ENCODE results near the gene MCTP2.

MCTP2 gene

DNA sequence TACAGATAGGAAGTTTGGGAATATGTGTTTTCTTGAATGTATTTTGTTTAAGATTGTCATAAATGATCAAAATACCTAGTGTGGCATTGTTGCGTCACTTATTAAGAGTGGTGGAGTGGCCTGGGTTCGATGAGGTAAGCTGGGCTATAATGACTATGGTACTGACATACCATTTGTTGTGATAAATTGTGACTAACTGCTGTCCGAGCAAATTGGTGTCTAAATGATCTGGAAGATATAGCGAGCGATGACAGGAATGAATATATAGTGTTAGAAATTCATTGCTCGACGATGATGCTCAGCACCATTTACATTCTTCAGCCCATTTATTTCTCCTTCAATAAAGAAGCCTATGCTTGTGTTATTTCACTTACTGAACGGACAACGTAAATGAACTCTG, 123.3 kb downstream of the MCTP2 start:
- DNase-seq, result no peak

DNA sequence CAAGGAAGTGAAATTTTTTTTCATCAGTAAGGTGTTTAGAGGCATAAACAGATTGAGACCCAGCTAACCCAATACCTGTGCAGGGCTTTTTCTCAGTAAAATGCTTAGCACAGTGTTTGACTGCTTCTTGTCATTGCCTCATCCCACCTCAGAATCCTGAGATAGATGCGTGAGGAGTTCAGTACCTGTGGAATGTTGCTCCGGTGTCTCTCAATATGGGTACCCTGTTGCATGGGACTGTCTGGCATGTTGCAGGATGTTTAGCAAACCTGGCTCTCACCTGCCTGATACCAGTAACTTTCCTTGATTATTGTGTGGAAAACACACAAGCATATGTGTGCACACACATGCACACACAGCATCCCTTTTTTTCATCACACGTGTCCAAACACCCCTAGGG, 128.4 kb downstream of the MCTP2 start:
- no peak for DNase-seq

DNA sequence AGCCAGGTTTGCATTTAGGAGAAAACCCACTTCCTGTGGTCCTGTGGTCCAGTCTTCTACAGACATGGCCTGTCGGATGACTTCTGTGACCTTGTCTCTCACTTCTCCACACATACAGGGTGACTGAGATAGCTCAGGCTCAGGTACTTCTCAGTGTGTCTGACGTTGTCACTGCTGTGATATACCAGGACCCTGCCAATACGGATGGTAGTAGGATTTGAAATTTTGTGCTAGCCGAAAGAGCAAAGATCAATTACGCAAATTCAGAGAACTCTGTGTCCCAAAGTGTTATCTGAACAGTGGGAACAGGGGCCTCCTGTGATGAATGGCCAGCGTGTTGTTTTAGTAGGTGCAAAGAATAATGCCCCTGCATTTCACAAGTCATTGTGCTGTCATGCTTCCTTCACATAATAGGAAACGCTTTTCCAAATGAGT, 128.9 kb downstream of the MCTP2 start:
- no peak for DNase-seq

DNA sequence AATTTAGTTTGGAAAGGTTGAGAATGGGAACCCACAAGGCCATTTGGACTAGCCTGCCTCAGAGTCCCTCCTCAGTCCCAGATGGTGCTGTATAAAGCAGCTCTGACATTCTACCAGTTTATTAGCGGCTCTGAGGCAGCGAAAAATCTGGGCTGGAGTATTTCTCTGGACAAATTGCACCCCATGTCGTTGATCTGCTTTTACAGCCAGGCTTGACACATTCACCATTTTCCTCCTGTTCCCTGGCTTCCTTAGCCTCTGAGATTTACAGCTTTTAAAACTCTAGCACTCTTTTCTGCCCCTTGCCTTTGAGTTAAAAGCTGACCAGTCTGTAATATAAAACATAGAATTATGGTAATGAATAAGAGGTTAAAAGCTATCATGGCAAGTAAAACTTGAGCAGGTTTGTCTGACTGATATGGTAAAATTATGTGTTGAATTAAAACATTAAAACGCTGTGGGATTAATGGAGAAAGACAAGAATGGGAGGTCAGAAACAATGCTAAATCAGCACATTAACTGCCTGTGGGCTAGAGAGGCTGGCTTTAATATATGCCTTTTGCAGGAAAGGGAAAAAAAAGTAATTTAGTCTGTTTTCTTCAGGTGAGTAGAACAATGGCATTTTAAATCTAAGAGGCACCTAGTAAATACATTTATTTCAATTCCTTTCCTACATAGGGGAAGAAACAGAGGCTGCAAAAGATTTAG, 131.2 kb downstream of the MCTP2 start:
- no peak for DNase-seq

DNA sequence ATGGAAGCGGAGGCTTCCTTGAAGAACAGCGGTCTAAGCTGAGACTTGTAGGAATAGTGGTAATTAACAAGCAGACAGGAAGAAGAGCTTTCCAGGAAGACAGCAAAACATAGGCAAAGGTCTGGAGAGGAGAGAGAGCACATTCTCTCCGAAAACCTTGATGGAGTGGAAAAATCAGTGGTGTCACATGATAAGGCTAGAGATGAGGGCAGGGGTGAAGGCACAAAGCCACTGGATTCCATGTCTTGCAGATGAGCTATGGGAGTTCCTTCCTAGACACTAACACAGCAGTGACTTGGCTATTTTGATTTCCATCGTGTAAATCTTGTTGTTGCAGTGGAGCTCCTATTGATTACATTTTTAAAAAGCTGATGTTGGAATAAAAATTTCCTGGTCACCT, 132.0 kb downstream of the MCTP2 start:
- DNase-seq, result no peak

DNA sequence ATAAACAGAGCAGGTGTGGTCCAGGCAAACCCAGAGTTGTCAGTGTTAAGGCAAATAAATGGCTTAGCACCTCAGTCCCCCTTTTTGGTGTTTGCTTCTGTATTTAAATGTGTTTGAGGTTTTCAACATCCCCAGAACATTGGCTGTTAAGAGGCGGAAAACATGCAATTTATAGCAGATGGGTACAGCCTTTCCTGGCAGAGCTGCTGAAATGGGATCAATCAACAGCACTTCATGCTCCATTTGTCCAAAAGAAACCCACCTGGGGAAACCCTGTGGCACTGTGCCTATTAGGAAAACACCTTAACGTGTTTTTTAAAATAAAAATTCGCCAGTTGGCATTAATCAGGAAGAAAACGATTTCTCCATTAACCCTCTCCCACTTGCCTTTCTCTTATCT, 135.4 kb downstream of the MCTP2 start:
- peak in 1 of 2 experiments; percentile 36 for DNase-seq

DNA sequence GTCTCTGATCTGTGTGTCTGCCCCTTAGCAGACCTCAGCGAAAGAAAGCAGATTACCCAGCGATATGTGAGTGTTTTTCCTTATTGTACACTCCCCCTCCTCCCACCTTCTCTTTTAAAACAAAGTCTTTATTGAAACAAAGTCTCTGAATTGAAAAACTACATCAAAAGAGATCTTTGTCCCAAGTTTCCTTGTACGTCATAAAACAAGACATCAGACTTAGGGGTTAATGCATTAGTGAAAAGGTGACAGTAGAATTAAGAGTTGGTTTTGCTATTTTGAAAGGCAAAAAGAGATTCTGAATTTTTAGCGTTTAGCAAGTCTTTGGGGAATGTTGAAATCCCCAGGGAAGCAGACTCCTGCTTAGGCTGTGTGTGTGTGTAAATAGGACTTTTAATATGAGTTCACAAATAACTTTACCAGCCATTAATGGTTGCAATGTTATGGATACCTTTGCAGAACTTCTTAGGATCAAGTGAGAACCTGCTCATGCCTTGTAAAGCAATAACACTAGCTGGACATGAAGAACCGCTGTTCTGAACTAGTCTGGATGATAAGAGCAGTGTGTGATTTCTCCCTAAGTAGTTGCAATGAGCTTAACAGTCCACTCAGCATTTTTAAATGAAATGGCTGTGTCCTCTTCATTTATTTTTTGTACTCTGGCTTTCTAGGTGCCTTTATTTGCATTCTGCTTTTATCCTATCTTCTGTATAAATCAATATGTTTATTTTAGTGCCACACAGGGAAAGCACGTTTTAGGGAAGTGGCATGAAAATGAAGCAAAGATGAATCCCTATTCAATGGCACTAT, 136.6 kb downstream of the MCTP2 start:
- DNase-seq, result no peak

DNA sequence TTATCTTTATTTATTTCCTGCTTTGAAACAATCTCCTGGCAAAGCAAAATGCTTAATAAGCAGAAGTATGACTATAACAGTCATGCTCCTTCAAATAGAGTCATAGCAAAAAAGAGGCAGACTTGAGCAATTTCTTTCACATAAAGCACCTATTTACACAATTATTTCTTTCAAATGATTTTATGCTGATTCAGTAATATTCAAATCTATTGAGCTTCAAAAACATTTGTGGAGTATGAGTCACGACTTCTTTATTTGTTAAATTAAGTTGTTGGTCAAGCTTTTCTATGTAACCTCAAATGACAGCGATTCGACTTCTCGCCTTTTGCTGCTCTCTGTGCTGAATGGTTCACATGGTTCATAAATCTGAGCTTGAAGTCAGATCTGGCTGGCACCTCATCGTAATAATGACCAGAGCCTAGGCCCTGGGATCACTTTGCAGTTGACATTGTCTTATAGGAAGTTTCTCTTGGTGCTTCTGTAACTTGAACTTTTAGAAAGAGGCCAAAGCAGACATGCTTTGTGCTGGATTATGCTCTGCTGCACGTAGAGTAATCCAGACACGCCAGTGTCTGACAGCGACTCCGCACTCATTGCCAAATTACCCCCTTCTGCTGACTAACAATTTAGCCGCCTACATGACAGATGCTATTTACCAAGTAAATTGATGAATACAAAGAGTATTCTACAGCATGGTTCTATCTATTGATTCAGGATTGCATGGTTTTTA, 139.0 kb downstream of the MCTP2 start:
- peak in 1 of 2 experiments; percentile 64 for DNase-seq

DNA sequence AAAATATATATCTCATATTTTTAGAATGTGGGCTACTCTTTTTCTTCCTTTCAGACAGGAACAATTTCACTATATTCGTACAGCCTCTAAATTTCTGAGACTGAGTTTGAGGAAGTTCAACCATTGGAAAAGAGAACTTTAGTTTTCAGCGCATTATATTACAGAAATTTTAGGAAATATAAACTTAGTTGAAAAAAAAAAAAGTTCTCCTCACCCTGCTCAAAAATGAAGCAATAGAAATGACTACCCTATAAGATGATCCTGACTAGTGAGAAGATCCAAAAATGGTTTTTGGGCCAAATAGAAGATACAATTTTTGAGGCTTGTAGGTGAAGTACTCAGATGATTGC, 139.6 kb downstream of the MCTP2 start:
- DNase-seq, result no peak

DNA sequence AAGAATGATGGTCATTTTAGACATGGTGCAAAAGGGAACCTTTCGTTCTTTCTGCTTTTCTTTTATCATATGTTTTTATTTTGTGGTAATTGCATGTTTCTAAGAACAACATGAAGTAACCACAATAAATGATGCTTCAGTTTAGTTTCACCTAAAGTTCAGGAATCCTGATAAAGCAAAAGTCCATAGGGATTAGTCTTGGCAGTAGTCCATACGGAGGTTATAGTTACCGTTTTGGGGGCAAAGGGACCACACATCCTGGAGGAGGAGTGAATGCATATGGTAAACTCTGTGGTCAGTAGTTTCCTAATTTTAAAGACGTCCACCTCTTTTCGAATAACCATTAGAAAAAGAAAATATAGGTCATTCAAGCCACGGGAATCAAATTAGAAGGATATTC, 141.5 kb downstream of the MCTP2 start:
- DNase-seq, result no peak

DNA sequence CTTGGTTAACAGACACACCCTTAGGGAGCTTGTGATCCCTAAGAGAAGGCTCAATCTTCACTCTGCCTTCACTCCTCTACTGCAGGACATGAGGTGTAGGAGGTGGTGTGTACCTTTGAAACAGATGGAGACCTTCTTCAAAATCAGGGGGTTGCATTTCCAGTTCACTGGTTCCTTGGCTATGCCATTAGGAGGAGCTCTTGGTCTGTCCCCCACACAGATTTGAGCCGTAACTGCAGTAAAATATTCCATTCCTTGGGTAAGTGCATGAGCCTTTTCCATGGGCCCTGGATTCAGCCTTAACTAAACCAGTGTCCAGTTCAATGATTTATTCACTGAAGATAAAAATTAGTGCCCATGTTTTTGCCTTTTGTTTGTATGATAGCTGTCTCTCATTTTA, 144.6 kb downstream of the MCTP2 start:
- DNase-seq, result no peak

DNA sequence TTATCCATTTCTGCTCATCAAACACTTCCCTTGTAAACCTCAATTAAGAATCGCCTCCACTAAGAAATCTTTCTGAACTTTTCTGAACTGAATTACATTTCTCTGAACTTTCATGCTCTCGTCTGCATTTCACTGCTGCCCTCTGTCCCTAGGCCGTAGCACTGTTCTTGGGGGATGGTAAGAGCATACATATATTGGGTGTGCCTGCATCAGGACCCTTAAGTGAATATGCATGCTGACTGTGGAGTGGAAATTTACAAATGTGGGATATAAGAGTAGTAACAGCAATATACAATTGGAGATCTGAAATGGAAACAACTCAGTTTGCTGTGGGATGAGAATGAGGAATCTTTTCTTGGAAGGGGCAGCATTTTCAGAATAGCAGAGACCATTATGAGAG, 148.6 kb downstream of the MCTP2 start:
- no peak for DNase-seq

DNA sequence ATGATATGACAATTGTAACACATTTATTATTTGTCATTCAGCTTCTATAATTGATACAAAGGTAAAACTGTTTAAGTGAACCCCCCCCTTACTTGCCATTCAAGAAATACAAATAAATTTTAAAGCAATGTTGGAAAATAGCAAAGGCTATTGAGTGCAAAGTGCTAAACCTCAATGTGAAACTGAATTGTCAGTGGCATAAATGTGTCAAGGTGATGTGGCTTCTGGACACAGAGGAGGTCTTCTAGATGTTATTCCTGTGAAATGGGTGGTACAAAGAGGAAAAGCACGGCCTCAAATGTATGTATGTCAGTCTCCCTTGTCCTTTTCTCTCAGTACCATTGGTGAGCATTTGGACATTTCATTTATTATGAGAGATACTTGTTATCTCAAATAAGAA, 149.4 kb downstream of the MCTP2 start:
- no peak for DNase-seq

DNA sequence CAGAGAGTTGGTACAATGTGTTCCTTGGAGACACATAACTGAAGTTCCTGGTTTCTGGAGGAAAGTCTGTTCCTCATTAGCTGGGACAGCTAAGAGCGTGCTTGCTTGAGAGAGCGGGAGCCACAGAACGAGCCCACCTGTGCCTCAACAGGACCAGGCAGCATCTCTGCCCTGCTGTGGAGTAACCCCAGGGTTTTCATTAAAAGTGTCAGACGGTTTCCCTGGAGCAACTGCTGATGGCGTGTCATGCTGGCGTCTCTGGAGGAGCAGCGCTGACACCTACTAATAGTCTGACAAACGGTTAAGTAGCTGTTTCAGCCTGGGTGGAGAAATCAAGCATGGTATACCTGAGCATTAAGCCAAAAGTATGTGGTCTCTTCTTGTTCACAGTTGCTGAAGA, 150.0 kb downstream of the MCTP2 start:
- DNase-seq, result no peak

DNA sequence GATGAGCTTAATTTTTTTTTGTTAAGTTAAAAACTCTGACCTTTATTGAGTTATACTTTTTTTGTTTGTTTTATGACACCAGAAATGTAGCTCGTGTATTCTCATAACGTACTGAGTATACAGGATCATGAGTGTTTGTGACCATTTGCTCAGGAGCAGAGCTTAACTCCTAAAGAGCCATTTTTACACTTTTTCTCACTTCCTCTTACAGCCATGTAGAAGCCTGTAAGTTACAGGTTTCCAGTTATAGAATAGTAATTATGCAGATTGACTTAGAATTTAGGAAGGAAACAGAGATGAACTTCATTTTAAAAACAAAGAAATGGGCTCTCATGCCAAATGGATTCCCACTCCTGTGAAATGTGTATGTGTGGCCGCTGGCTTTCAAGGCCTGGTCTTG, 151.7 kb downstream of the MCTP2 start:
- no peak for DNase-seq

DNA sequence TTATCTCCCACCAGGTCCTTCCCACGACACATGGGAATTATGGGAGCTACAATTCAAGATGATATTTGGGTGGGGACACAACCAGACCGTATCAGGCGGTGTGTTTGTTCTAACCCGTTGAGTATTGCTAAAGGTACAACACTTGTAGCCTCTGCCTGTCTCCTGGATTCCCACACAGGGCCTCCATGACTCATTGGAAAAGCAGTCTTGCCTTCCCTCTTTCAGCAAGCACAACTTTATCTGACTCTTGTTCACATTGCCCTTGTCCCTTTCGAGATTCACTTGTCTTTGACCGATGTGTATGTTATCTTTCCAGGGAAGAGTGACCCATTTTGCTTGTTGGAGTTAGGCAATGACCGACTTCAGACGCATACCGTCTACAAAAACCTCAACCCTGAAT, 152.3 kb downstream of the MCTP2 start:
- no peak for DNase-seq

DNA sequence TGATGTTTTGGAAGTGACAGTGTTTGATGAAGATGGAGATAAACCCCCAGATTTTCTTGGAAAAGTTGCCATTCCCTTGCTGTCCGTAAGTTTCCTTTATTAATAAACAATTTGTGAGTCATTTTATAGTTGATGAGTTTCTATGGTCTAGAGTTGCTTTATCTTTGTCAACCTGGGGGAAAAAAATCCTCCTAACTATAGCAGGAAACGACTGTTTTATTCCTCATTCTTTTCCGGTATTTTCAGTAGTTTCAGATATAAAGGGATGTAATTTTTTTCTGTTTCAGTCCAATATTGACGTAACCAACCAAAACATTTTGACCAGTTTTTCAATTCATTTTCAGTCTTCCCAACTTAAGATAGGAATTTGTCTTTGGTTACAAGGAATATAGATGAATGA, 154.1 kb downstream of the MCTP2 start:
- no peak for DNase-seq

DNA sequence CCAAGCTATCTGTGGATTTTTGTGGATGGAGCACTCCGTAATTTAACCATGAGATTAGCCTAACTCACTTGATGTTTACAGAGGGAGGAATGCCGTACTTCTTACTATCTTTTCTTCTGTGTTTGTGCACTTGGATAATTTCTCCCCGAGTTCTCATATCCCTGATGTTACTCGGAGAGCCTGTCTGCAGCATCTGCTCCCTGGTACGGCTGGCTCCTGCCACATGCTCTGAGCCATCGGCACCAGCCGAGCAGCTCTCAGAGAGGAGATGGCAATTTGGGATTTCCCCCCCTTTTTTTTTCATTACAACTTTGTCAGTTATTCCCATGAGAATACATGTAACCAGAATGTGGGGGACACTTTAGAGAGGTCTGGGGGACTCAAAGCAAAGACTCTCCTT, 155.0 kb downstream of the MCTP2 start:
- no peak for DNase-seq

DNA sequence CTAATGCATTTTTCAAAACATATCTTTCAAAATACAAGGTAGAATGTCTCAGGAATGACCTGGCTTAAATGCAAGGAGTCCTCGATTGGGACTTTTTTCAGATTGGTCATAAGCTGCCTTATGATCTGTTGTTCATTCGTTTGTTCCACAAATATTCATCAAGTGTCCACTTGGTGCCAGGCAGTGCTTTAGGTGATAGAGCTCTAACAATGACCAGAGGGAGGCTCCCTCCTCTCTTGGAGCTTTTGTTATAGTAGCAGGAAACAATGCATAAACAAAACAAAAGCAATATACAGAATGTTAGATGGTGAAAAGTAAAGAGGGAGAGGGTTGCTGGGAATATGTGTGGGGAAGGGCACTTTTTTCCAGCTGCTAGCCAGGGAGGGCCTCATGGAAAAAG, 156.1 kb downstream of the MCTP2 start:
- no peak for DNase-seq

DNA sequence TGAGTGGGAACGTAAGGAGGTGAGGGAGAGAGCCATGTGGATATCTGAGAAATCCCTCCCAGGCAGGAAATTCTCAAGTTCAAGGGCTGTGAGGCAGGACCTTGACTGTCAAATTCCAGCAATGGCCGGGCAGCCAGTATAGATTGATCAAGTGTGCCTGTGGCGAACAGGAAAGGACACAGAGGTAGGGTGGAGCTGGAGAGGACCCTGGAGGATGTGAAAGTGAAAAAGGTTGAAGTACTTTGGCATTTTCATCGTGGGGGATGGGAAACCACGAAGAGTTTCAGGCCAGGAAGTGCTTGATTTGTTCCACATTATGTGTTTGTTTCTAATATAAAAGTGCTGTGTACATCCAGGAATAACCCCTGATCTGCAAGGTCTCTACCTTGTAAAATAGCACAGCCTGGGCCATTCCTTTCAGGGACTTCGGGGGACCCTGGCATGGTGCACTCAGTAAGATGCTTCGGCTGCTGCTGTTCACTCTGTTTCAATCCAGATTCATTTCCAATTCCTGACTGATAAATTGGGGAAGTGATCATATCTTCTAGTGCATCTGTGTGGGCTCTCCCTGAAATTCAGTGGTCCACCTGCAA, 156.6 kb downstream of the MCTP2 start:
- DNase-seq, result no peak

DNA sequence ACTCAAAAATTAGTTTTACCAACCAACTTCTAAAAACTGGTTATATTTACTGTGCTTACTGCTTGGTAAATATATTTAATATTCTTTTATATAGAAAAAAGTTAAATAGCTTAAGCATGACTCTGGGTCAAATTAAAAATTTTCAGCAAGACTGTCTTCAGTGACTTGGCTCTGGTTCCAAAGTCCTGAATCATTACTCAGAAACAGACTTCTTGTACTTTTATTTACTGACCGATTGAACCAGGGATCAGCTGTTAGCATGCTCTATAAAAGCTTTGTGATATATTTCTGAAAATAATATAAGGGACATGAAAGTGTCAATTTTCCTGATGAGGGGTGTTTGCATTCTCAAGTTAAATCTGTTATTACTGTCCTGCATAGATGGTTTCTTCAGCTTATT, 164.3 kb downstream of the MCTP2 start:
- peak in 1 of 2 experiments; percentile 5 for DNase-seq

DNA sequence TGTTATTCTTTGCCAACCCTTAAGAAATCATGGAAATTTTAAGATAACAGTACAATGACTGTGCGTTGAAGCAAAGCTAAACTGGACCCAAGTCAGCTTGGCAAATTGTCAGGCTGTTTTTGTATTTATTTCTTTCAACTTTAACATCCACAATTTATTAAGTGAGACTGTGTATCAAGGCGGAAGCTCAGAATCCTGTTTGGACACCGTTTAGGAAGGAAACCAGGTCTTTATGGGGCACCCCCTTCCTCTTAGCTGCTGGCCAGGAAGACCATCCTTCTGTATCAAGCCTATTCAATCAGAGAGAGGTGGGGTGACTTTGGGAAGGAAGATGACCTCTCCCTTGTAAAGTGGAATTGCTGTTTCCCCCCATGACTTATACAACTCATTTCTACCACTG, 166.0 kb downstream of the MCTP2 start:
- no peak for DNase-seq

DNA sequence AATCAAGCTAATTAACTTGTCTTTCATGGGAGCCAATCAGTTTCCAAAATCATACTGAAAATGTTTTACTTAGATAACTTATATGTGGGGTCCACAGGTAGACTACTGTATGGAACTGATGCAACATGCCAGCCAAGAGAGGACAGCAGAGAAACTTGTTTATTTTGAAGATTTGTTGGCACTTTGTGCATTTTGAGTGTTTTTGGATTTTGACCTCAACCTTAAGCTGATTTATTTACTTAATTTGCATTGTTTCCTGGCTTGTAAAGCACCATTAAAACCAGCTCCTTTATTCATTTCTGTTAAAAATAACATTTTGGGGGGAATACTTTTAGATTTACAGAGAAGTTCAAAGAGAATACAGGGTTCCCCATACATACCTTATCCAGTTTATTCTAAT, 166.6 kb downstream of the MCTP2 start:
- no peak for DNase-seq

Data from NCI-H446 (cell line).